HEK293T (cell line): ENCODE data around the gene KIRREL3.

Source experiments
- CTCF ChIA-PET: fragments of 350-600 bp; formaldehyde crosslinking; extraction: SDS; loops from one replicate; lab custom pipeline; 2021; ENCODE audit warnings: antibody characterized with exemption, inconsistent platforms; lab: Yijun Ruan, JAX
- POLR2A ChIA-PET: fragments of 350-600 bp; formaldehyde crosslinking; extraction: SDS; loops from one replicate; lab custom pipeline; 2020; ENCODE audit warnings: antibody characterized with exemption, inconsistent platforms; lab: Yijun Ruan, JAX
- DNase-seq: peaks from one replicate; pipeline ENCODE4 v3.0.0; 2012; ENCODE audit warnings: mixed read lengths; ENCODE audit errors: extremely low spot score
- ARNT ChIP-seq: fragments of 450-650 bp; IDR thresholded peaks from 2 replicates; pipeline ENCODE4 v1.6.1; 2017; ENCODE audit warnings: mild to moderate bottlenecking
- BHLHE40 ChIP-seq: fragments of 450-650 bp; IDR thresholded peaks from 2 replicates; pipeline ENCODE4 v1.6.1; 2016; ENCODE audit warnings: mild to moderate bottlenecking, moderate library complexity, borderline replicate concordance
- CTBP1 ChIP-seq: fragments of 450-650 bp; IDR thresholded peaks from 2 replicates; pipeline ENCODE4 v1.6.1; 2016; ENCODE audit warnings: borderline replicate concordance
- ELF4 ChIP-seq: fragments of 450-650 bp; IDR thresholded peaks from 2 replicates; pipeline ENCODE4 v1.6.1; 2017; ENCODE audit warnings: antibody characterized with exemption
- FOXA1 ChIP-seq: fragments of 450-650 bp; IDR thresholded peaks from 2 replicates; pipeline ENCODE4 v1.6.1; 2016; ENCODE audit warnings: mild to moderate bottlenecking
- FOXK2 ChIP-seq: fragments of 450-650 bp; IDR thresholded peaks from 2 replicates; pipeline ENCODE4 v1.6.1; 2016; ENCODE audit warnings: mild to moderate bottlenecking
- FOXM1 ChIP-seq: fragments of 450-650 bp; IDR thresholded peaks from 2 replicates; pipeline ENCODE4 v1.6.1; 2017; ENCODE audit warnings: mild to moderate bottlenecking, borderline replicate concordance
- HDGF ChIP-seq: fragments of 450-650 bp; IDR thresholded peaks from 2 replicates; pipeline ENCODE4 v1.6.1; 2017; ENCODE audit warnings: antibody characterized with exemption, borderline replicate concordance
- L3MBTL2 ChIP-seq: fragments of 450-650 bp; conservative IDR thresholded peaks from 2 replicates; pipeline ENCODE4 v1.6.1; 2016; ENCODE audit warnings: mild to moderate bottlenecking
- LEF1 ChIP-seq: fragments of 450-650 bp; IDR thresholded peaks from 2 replicates; pipeline ENCODE4 v1.6.1; 2017; ENCODE audit warnings: mild to moderate bottlenecking, borderline replicate concordance
- NFRKB ChIP-seq: fragments of 450-650 bp; IDR thresholded peaks from 2 replicates; pipeline ENCODE4 v1.6.1; 2016; ENCODE audit warnings: mild to moderate bottlenecking, moderate library complexity
- SP1 ChIP-seq: fragments of 450-650 bp; IDR thresholded peaks from 2 replicates; pipeline ENCODE4 v1.6.1; 2017
- SUZ12 ChIP-seq: fragments of 450-650 bp; IDR thresholded peaks from 2 replicates; pipeline ENCODE4 v1.6.1; 2016; ENCODE audit warnings: mild to moderate bottlenecking
- TARDBP ChIP-seq: fragments of 450-650 bp; IDR thresholded peaks from 2 replicates; pipeline ENCODE4 v1.6.1; 2016
- ZNF384 ChIP-seq: fragments of 450-650 bp; IDR thresholded peaks from 2 replicates; pipeline ENCODE4 v1.6.1; 2016
- TF ChIP-seq, protein P1 (sequence below): fragments of 450-650 bp; IDR thresholded peaks from 2 replicates; pipeline ENCODE4 v1.6.1; 2016

Gene KIRREL3

DNA sequence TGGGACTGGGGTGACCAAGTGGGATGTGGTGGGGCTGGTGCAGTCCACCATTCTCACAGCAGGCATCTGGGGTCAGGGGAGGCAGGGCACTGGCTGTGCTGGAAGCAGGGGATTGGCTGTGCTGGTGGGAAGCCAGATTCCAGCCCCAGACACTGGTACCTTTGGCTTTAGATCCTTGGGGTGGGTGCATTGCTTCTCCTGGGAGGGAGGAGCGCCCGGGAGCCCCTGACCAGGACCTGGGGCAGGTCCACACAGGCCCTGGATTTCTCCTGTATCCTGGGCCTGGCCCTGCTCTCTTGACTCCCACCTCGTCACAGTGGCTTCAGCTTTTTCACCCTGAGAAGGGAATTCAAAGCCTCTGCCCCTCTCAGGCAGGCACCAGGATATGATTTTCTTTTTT lies 606.5 kb downstream of the KIRREL3 start:
- CTCF ChIA-PET: no interaction called here
- DNase-seq: no peak
- POLR2A ChIA-PET: no interaction called here
- no peak for TF ChIP-seq CTBP1

DNA sequence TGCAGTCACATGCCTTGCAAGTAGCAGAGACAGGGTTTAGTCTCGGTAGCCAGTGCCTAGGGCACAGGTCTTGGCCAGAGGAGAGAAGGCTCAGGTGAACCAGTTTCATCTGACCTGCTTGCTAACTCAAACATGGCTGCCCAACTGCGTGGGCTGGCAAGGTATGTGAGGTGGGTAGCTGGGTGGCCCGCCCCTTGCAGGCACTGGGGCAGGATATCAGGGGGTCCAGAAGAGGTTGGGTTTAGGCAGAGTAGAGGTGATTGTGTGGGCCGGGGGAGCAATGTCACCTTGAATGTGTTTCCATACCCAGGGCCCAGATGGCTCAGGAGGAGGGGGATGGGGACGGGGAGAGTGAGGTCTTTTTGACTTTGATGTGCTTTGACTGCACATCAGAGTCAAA lies 607.4 kb downstream of the KIRREL3 start:
- ChIA-PET POLR2A (no interaction called here), CTCF (no interaction called here)
- DNase-seq: no peak
- TF ChIP-seq HDGF (no peak), NFRKB (no peak), FOXK2 (no peak), ZNF384 (no peak), CTBP1 (no peak), SUZ12 (no peak), BHLHE40 (no peak), L3MBTL2 (no peak), TARDBP (no peak), SP1 (no peak), FOXM1 (no peak), LEF1 (no peak), ARNT (no peak), ELF4 (no peak), FOXA1 (no peak)
- TF ChIP-seq, protein P1, sequence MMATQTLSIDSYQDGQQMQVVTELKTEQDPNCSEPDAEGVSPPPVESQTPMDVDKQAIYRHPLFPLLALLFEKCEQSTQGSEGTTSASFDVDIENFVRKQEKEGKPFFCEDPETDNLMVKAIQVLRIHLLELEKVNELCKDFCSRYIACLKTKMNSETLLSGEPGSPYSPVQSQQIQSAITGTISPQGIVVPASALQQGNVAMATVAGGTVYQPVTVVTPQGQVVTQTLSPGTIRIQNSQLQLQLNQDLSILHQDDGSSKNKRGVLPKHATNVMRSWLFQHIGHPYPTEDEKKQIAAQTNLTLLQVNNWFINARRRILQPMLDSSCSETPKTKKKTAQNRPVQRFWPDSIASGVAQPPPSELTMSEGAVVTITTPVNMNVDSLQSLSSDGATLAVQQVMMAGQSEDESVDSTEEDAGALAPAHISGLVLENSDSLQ: no peak

DNA sequence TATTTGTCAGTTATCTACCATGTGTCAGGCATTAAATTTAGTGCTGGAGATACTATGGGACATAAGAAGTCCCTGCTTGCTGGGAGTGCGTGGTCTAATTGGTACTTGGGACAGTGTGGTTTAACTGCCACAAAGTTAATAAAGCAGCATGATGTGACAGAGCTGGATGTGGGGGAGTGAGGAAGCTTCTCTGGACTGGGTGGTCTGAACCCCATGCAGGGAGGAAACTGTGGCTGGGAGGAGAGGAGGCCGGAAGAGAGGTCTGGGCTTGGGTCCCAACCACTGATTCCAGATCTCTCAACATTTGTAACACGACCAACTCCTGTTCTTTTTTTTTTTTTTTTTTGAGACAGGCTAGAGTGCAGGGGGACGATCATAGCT lies 607.9 kb downstream of the KIRREL3 start:
- no peak for DNase-seq
- ChIA-PET POLR2A (no interaction called here), CTCF (no interaction called here)
- TF ChIP-seq SP1 (no peak), L3MBTL2 (no peak), BHLHE40 (no peak), CTBP1 (no peak), FOXM1 (no peak), TARDBP (no peak), FOXK2 (no peak), ELF4 (no peak), ARNT (no peak), SUZ12 (no peak), LEF1 (no peak), HDGF (no peak), FOXA1 (no peak), NFRKB (no peak), ZNF384 (no peak)
- TF ChIP-seq, protein P1: no peak

DNA sequence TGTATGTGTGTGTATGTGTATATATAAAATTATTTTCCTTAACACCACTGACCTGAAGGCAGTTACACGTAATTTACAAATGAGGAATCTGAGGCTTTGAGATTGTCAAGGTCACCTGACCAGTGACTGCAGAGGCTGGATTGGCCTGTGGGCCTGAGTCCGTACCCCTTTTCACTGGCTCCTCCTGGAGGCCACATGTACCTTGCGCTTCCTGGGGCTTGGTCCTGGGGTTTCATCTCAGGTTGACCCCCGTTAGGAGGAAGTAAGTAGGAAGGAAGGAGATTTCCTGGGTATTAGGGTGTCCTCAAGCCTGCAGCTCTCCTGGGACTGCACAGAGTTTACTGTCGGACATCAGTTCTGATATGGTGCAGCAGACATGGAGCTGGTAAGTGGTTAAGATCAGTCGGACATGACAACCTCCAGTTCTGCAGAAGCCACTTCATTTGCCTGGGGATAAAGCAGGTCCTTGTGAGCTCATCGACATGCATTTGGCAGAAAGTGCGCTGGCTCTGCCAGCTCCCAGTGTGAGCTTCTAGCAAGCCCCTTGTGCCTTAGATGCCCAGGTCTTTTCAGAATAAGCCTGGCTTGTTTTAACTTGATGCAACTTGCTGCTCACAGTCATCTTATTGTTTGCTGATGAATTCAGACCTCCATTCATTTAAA lies 608.5 kb downstream of the KIRREL3 start:
- CTCF ChIA-PET: no interaction called here

DNA sequence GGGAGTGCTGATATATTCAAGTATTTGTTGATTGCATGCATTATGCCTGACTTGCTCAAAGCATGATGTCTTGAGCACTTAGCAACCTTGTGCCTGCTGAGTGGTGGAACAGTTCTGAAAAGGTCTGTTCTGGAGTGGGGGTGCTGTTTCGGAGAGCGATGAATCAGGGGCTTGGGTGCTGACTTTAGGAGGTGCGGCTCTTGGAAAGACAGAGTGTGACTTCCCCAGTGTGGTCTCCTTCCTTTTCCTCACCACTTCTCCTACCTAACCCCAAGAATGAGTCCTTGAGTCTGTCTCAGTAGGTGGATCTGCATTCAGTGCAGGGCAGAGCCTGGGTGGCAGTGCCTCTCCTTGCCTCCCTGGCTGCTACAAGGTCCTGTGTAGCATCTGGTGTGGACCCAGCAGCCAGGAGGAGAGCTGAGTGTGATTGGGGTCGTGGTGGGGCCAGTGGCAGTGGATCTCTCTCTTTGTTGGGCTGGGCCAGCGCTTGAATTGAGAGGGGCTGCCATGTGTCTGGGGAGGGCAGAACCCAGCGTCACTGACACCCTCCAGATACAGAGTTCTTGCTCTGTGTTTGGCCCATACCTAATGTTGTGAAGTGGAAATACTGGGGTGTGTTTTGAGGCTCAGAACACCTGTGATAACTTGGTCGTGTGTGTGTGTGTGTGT lies 609.1 kb downstream of the KIRREL3 start:
- POLR2A ChIA-PET: no interaction called here
- CTCF ChIA-PET: no interaction called here
- DNase-seq: no peak

More for the DNA sequence above, 608.5 kb downstream of the KIRREL3 start:
- POLR2A ChIA-PET: no interaction called here
- no peak for DNase-seq
- TF ChIP-seq BHLHE40 (no peak), FOXA1 (no peak), TARDBP (no peak), CTBP1 (no peak), ARNT (no peak), LEF1 (no peak), ZNF384 (no peak), SP1 (no peak), L3MBTL2 (no peak), SUZ12 (no peak), FOXM1 (no peak), FOXK2 (no peak)
- TF ChIP-seq, protein P1: no peak

More for the DNA sequence above, 609.1 kb downstream of the KIRREL3 start:
- TF ChIP-seq FOXM1 (no peak), L3MBTL2 (no peak), TARDBP (no peak), LEF1 (no peak), ELF4 (no peak), FOXK2 (no peak), FOXA1 (no peak), HDGF (no peak), CTBP1 (no peak), SP1 (no peak), ZNF384 (no peak), NFRKB (no peak), ARNT (no peak), SUZ12 (no peak), BHLHE40 (no peak)
- TF ChIP-seq, protein P1: no peak
